HG03097 (cell line): ENCODE data around the gene ST13.
"Not testable (repeated sequence)": the region's sequence is repeated elsewhere in the genome, so short reads cannot be mapped to it uniquely, and the experiment has no call there.

ENCODE experiments used
- ATAC-seq: cut with Tn5 transposase; IDR thresholded peaks from one replicate; pipeline ENCODE4 v1.9.1; 2021; ENCODE audit not compliant: unreplicated experiment, low FRiP score

The ST13 gene

GRCh38 chr22:40844951-40845350 is 11.5 kb downstream of the ST13 start:
- no peak for ATAC-seq

- ATAC-seq = no peak
Observed at GRCh38 chr22:40838486-40838885, 18.0 kb downstream of the ST13 start.

GRCh38 chr22:40834619-40835018 is 21.8 kb downstream of the ST13 start:
- ATAC-seq = no peak

DNA sequence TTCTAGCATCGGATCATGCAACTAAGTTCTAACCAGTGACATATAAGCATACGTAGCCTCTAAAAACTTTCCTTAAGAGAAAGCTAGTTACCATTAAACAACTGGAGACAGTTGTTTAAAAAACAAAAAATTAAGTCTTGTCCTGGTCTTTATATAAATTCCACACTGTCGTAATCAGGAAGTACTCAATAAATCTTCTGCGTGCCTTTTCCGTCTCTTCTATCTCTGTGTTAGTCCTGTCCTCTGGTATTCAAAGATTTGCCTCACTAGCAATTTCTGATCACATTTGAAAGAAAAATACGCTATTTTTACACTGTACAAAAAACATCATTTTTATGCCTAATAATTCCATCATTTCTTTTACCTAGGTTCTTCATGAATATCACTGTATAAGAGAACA is 27.3 kb downstream of the ST13 start:
- no peak for ATAC-seq

- ATAC-seq = no peak
Observed at GRCh38 chr22:40826984-40827741, 29.3 kb downstream of the ST13 start.

- not testable (repeated sequence) for ATAC-seq
Observed at GRCh38 chr22:40826292-40826691, 30.1 kb downstream of the ST13 start.

DNA sequence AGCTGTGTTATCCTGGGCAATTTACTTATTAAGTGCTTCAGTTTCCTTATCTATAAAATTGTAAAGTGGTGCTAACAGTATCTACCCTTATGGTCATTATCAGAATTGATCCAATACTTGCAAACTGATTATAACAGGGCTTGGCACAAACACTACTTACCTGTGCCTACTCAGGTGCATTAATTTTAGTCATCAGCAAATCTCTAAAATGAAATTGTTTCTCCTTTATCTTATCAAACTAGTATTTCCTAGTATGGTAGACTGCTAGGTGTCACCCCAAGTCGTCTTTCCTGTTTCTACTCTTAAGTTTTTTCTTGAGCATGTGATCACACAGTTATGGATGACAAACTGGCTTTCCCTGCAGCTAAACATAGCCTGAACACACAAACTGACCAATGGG is 33.0 kb downstream of the ST13 start:
- ATAC-seq = no peak

DNA sequence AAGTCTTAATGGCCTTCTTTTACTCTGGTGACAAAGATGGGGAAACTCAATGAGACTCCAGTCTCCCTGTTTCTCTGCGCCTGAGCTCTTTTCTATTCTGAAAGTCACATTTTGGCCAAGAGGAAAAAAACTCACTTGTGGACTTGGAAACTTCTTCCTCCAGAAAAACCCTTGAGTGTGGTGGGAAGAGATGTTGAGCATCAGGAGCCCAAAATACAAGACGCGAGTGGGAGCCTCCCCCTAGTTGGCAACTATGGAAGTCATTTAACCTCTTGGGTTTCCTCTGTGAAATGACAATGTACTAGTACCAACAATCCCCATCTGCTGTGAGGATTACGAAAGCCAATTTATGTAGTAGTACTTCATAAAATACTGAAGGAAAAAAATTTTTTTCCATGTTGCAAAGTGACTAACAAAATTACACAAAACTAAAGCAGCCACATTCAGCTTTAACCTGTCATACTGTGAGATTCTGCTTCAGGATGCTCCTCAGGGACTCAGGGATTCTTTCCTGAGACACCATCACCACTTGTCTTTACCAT is 36.8 kb downstream of the ST13 start:
- no peak for ATAC-seq

DNA sequence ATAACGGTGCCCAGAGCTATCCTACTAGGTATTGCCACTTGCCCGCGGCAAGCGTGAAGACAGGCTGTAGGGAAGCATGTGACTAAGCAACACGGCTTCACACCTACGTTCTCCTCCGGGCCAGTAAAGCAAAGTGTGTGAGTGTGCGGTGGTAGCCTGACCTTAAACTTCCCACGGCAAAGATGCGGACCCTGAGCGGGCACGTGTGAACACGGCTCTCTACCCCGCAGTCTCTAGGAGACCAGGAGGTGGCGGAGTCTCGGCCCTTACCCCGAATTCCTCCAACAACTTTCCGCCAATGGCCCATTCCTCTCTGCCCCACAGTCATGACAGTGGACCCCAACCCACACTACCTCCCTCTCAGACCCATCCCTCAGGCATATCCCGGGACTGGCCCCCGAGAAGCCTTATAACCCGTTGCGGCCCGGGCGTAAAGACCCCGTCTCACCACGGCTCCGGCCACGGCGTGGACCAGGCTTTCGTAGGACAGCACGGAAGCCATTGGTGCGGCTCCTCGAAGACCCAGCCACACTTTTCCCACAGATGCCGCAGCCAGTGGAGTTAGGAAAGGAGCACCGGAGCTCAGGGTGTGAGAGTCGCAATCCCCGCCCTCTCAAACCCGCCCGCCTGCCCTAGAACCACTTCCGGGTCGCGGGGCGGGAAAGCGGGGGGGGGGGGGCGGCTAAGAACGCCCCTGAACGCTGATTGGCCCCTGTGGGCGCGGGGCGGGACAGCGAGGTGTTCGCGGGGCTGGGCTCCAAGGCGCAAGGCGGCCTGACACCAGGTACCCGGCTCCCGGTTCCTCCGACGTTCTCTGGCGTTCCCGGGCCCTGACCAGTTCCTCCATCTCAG is 37.5 kb downstream of the ST13 start, which contains the start of gene SLC25A17:
Gene SLC25A17 (minus strand): TSS at position 600 of the 852 bp plus-strand sequence. CDS start 98 bp downstream, at position 502.
- peak; percentile 58 for ATAC-seq

- ATAC-seq = no peak
Observed at GRCh38 chr22:40818192-40818746, 38.2 kb downstream of the ST13 start.

DNA sequence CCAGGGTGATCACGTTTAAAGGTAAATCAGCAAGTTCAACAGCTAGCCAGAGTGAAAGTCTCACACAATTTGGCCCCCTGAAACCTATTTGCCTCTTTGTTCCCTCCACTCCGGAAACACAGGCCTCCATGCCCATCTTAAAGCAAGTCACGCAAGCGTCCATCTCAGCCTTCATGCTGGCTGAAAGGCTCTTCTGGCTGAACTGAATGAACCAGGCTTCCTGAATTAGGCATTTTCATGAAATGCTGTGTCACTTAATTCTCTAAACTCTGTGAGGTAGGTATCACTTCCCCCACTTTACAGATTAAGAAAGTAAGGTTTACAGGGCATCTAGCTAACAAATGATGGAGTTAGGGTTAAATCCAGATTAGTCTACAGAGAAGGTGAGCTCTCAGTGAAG is 38.7 kb downstream of the ST13 start:
- ATAC-seq = no peak

GRCh38 chr22:40813912-40814315 is 42.5 kb downstream of the ST13 start:
- ATAC-seq = no peak

DNA sequence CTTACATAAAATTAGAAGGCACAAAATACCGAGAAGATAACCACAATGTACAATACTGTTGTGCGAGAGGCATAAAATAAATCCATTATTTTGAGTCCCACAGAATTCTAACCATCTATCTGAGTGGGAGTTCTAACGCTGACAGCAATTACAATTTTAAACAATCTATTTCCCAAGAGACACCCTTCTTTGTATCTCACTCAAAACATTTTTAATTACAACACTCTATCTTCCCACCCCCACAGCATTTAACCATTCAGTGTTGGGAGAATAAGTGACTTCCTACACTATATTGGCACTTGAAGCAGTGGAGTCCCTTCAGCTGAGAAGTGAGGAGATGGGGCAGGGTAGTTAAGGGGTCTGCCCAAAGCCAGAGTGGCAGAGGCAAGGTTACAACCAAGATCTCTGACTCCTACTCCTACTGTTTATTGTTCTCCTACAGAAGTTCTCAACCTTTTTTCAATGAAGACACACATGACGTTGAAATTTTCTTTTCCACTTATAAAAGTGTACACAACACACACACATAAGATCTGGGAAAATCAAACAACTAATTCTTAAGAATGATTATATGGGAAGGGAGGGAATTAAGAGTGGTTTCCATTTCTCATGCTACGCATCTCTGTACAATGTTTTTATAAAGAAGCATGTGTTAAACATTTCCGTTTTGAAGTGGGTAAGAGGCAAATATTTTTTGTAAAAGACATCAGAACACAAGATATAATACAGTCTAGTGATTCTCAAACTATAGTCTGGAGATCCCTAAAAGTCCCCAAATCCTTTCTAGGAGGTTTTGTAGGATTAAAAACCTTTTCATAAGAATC is 48.2 kb downstream of the ST13 start:
- ATAC-seq = no peak

- ATAC-seq = no peak
Observed at GRCh38 chr22:40806711-40807110, 49.7 kb downstream of the ST13 start.

DNA sequence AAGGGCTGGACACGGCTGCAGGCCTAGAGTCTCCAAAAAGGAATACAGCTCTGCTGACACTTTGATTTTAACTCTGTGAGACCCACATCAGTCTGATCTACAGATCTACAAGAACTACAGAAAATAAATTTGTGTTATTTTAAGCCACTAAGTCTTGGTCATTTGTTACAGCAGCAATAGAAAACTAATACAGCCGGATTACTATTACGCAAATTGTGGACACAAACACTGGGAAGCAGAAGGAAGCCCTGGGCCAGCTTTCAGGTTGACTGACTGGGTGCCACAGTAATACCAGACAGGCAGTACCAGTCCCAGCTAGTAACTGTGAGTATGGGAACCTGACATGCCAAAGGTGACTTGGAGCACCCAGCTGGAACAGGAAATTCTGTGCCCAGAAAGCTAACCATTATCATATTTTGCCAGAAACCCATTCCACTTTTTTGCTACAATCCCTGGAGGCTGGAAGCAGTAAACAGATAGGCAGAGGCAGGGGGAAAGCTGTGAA is 50.7 kb downstream of the ST13 start:
- ATAC-seq = no peak

DNA sequence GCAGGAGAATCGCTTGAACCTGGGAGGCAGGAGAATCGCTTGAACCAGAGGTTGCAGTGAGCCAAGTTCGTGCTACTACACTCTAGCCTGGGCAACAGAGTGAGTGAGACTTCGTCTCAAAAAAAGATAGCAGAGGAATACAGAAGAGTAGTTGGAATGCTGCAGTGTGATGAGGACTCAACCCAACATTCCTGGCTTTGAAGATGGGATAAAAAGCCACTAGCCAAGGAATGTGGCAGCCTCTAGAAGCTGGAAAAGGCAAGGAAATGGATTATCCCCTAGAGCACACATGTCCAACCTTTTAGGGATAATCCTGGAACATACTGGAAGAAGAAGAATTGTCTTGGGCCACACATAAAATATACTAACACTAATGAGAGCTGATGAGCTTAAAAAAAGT is 51.2 kb downstream of the ST13 start:
- no peak for ATAC-seq

DNA sequence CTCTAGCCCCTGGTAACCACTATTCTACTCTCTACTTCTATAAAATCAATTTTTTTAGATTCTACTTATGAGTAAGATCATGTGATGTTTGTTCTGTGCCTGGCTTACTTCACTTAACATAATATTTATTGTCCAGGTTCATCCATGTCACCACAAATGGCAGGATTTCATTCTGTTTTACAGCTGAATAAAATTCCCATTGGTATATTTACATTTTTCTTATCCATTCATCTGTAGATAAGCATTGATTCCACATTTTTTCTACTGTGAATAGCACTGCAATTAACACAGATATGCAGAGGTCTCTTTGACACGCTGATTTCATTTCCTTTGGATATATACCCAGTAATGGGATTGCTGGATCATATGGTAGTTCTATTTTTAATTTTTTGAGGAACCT is 53.1 kb downstream of the ST13 start:
- no peak for ATAC-seq

- ATAC-seq = no peak
Observed at GRCh38 chr22:40799008-40799407, 57.4 kb downstream of the ST13 start.

GRCh38 chr22:40797427-40797826 is 59.0 kb downstream of the ST13 start:
- no peak for ATAC-seq

- ATAC-seq = no peak
Observed at GRCh38 chr22:40792451-40792850, 64.0 kb downstream of the ST13 start.
